A549 (cell line): Measurements from ENCODE around the gene TSPAN4.

ENCODE experiments used
- CEBPB ChIP-seq, 2 experiments: fragments of >200 bp in 1 of 2; sonication (Bioruptor Twin) in 1 of 2; formaldehyde crosslinking in 1 of 2; IDR thresholded peaks; 2 replicates each; pipeline ENCODE4 v1.6.1; 2012 to 2016
- CTCF ChIP-seq: fragments of >200 bp; sonication (Bioruptor Twin); formaldehyde crosslinking; IDR thresholded peaks from 3 replicates; pipeline ENCODE4 v1.5.1; 2016
- MAX ChIP-seq: IDR thresholded peaks from 2 replicates; pipeline ENCODE4 v1.6.1; 2012
- PBX3 ChIP-seq: IDR thresholded peaks from 2 replicates; pipeline ENCODE4 v1.6.1; 2012
- POLR2A ChIP-seq: IDR thresholded peaks from 2 replicates; pipeline ENCODE4 v1.6.1; 2012; ENCODE audit warnings: mild to moderate bottlenecking, low read length
- RAD21 ChIP-seq, 2 experiments: fragments of >200 bp in 1 of 2; sonication (Bioruptor Twin) in 1 of 2; formaldehyde crosslinking in 1 of 2; IDR thresholded peaks in 1 of 2; conservative IDR thresholded peaks in 1 of 2; 2 replicates in 1 of 2; 3 replicates in 1 of 2; pipeline ENCODE4 v1.6.1; 2012 to 2018; ENCODE audit warnings: inconsistent platforms in 1 of 2
- USF2 ChIP-seq: fragments of 450-650 bp; IDR thresholded peaks from 2 replicates; pipeline ENCODE4 v1.6.1; 2014; ENCODE audit warnings: antibody characterized with exemption

GRCh38 chr11:888310-889212 lies 45.9 kb downstream of the TSPAN4 start:
- TF ChIP-seq USF2 (no peak), POLR2A (no peak), RAD21 (conservative IDR thresholded peaks at IDR 0.05 in 1 of 2, IDR thresholded peaks at IDR 0.05 in 1 of 2) (no peak), CTCF (no peak), MAX (no peak), CEBPB (IDR thresholded peaks at IDR 0.05) (no peak), PBX3 (no peak)
